Thoracic aorta (tissue), 2 donors: ENCODE results near the gene SCAI. TPM values are rescaled to one million over a fixed set of nuclear protein-coding genes. Genes with fewer than 3 reads are reported as not detected.

Experiments
- ATAC-seq: fragments of 150-250 bp; one replicate; pipeline ENCODE4 v1.8.0; 2017; ENCODE audit warnings: low read depth; ENCODE audit not compliant: insufficient number of reproducible peaks, low FRiP score
- DNase-seq: peaks from one replicate; pipeline ENCODE4 v3.0.0-alpha.2; 2020; ENCODE audit warnings: low spot score
- H3K27ac ChIP-seq, 2 donors: fragments of 200-600 bp; sonication (generic); 1 replicate in 1 of 2; 2 replicates in 1 of 2; pipeline ENCODE4 v1.5.1; 2016; ENCODE audit warnings: mild to moderate bottlenecking in 2 of 2, moderate library complexity in 2 of 2
- H3K27me3 ChIP-seq: fragments of 200-600 bp; sonication (generic); replicated peaks from 2 replicates; pipeline ENCODE4 v1.6.0; 2016; ENCODE audit warnings: mild to moderate bottlenecking; ENCODE audit not compliant: insufficient read depth
- H3K36me3 ChIP-seq: fragments of 200-600 bp; sonication (generic); one replicate; pipeline ENCODE4 v1.5.1; 2016
- H3K4me1 ChIP-seq, 2 donors: fragments of 200-600 bp; sonication (generic); 1 replicate in 1 of 2; 2 replicates in 1 of 2; pipeline versions ENCODE4 v1.5.1 to v1.6.0; 2016; ENCODE audit warnings: low read depth in 2 of 2, mild to moderate bottlenecking in 1 of 2; ENCODE audit not compliant: control insufficient read depth in 1 of 2
- H3K4me3 ChIP-seq: fragments of 200-600 bp; sonication (generic); 2 replicates; pipeline ENCODE4 v1.5.1; 2016; ENCODE audit warnings: mild to moderate bottlenecking
- H3K9me3 ChIP-seq: fragments of 200-600 bp; sonication (generic); 2 replicates; pipeline ENCODE4 v1.5.1; 2016
- total RNA-seq, 2 donors: library from RNA; depleted of rRNA; stranded (reverse); fragments of >200 nt; gene quantifications; one replicate each; pipeline versions ENCODE4 v1.1.0 to v1.2.3, GENCODE V29; 2016
- TF ChIP-seq, protein P1 (sequence below): fragments of 200-600 bp; sonication (generic); IDR thresholded peaks from one replicate; pipeline ENCODE4 v1.5.1; 2019; ENCODE audit warnings: antibody characterized with exemption

SCAI gene
- total RNA-seq = 10 to 100 TPM in 1 of 2 donors, 1 to 10 TPM in 1; 5.1 to 12.4 TPM

GRCh38 chr9:125143377-125144090 is at the start of gene SCAI:
Gene SCAI (minus strand): TSS chr9:125143528. CDS start chr9:125143437, 91 bp downstream.
- peak; percentile 97 for DNase-seq
- Histone ChIP-seq H3K27me3 (no peaks in the 10 kb centered on the region), H3K9me3 (no peaks in the 10 kb centered on the region), H3K36me3 (no peaks in the 10 kb centered on the region), H3K4me1 (peaks cover 5 to 24% of the 10 kb centered on the region in 2 donors), H3K27ac (no peak within 1 kb of the TSS), H3K4me3 (peak within 1 kb of the TSS; percentile 89)
- peak; percentile 88 for ATAC-seq
- TF ChIP-seq, protein P1, sequence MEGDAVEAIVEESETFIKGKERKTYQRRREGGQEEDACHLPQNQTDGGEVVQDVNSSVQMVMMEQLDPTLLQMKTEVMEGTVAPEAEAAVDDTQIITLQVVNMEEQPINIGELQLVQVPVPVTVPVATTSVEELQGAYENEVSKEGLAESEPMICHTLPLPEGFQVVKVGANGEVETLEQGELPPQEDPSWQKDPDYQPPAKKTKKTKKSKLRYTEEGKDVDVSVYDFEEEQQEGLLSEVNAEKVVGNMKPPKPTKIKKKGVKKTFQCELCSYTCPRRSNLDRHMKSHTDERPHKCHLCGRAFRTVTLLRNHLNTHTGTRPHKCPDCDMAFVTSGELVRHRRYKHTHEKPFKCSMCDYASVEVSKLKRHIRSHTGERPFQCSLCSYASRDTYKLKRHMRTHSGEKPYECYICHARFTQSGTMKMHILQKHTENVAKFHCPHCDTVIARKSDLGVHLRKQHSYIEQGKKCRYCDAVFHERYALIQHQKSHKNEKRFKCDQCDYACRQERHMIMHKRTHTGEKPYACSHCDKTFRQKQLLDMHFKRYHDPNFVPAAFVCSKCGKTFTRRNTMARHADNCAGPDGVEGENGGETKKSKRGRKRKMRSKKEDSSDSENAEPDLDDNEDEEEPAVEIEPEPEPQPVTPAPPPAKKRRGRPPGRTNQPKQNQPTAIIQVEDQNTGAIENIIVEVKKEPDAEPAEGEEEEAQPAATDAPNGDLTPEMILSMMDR = peak; percentile 100

GRCh38 chr9:125190361-125190801 is 47.1 kb upstream of the SCAI start:
- DNase-seq = no peak
- ATAC-seq = no peak
- H3K27me3 ChIP-seq = no peaks in the 10 kb centered on the region
- TF ChIP-seq, protein P1 = no peak
- peak overlapping the region; percentile 88 for H3K4me3 ChIP-seq
- H3K27ac ChIP-seq = peak overlapping the region; percentile 94 to 99
- H3K9me3 ChIP-seq = no peaks in the 10 kb centered on the region
- H3K36me3 ChIP-seq = no peaks in the 10 kb centered on the region
- peaks cover 39 to 43% of the 10 kb centered on the region in 2 donors for H3K4me1 ChIP-seq

DNA sequence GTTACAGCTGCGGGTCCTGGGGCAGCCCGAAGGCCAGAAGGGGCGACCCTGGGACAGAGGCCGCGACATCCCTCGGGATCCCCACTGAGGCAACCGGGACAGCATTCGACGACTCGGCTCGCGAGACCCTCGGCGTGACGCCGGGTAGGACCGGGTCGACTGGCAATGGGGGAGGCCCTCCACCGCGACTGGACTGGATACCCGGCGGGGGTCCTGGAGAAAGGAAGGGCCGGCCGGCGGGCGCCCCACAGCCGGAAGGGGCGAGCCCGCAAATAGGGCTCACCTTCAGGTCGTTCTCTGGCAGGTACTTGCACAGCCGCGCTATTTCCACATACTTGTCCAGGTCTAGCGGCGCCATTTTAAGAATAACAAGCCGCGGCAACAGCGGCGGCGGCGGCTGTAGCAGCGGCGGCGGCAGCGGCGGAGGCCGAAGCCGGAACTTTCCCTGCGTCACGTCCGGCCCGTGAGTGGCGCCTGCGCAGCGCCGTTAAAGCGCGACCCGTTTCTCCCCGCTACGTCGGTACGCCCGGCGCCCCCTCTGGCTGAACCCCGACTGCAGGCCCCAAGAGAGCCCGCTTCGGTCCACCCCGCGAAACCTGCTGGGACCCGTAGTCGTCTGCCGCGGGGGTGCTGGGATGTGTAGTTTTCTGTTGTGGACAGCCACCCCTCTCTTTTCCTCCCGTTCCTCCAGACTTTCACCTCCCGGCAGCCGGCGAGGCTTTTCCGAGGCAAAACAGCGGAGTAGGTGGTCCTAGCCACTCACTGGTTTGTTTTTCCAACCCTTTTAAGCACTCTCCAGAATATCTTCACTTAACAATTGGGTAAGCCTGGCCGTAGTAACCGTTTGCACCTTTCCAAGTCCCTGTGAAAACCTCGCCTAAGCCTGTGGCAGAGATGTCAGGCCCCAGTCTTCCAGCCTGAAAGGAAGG is 46.3 kb upstream of the SCAI start, which contains the start of gene PPP6C:
Gene PPP6C (minus strand): TSS at position 443 of the 929 bp plus-strand sequence. CDS start 85 bp downstream, at position 358.
- H3K4me3 ChIP-seq = peak within 1 kb of the TSS; percentile 88
- no peaks in the 10 kb centered on the region for H3K9me3 ChIP-seq
- DNase-seq = peak; percentile 83
- TF ChIP-seq, protein P1 = peak; percentile 58
- H3K27ac ChIP-seq = peak within 1 kb of the TSS; percentile 94 to 99
- peaks cover 44 to 50% of the 10 kb centered on the region in 2 donors for H3K4me1 ChIP-seq
- ATAC-seq = peak; percentile 88
- no peaks in the 10 kb centered on the region for H3K36me3 ChIP-seq
- no peaks in the 10 kb centered on the region for H3K27me3 ChIP-seq

DNA sequence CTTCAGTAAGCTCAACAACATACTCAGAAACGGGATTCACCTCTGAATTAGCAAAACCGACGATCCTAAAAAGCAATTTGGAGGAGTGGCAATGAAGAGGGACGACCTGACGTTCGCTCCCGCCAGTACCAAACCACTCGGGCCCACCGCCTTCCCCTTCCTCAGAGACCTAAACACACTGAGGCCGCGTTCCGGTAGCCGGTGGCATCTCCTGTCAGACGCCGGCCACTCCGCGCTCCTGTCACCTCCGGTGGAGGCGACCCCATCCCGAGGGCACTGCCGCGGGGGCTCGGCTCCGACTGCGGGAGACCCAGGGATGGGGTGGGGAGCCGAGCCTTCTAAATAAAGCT is 45.7 kb upstream of the SCAI start:
- H3K27ac ChIP-seq = peak overlapping the region; percentile 94 to 99
- TF ChIP-seq, protein P1 = no peak
- H3K4me3 ChIP-seq = peak overlapping the region; percentile 88
- ATAC-seq (no peak), DNase-seq (no peak)
- H3K27me3 ChIP-seq = no peaks in the 10 kb centered on the region
- no peaks in the 10 kb centered on the region for H3K36me3 ChIP-seq
- peaks cover 50 to 57% of the 10 kb centered on the region in 2 donors for H3K4me1 ChIP-seq
- H3K9me3 ChIP-seq = no peaks in the 10 kb centered on the region

DNA sequence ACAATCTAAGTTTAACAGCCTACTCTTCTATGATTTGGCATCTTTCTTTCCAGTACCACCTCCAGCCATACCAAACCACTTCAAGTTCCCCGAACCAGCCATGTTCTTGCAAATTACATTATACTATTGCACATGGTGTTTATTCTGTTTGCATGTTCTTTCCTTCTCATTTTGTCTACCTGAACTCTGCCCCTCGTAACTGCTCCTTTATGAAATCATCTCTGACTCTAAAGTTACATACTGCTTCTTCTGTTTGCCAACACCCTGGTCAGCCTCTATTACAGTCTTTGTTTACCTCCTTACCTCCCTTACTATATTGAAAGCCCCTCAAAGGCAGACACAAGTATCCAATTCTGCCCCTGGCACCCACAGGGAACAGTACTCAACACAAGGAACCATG is 40.2 kb upstream of the SCAI start:
- peak overlapping the region; percentile 43 for H3K4me3 ChIP-seq
- H3K27ac ChIP-seq = peak overlapping the region; percentile 82 to 86
- H3K9me3 ChIP-seq = no peaks in the 10 kb centered on the region
- DNase-seq (no peak), ATAC-seq (no peak)
- H3K27me3 ChIP-seq = no peaks in the 10 kb centered on the region
- TF ChIP-seq, protein P1 = no peak
- no peaks in the 10 kb centered on the region for H3K36me3 ChIP-seq
- peaks cover 48 to 65% of the 10 kb centered on the region in 2 donors for H3K4me1 ChIP-seq
